AML-193 (cell line): ENCODE measurements around the gene PIBF1.
A peak's percentile ranks its signal among the peaks of the same experiment; 100 is the strongest.
"Not testable (repeated sequence)": the region's sequence is repeated elsewhere in the genome, so short reads cannot be mapped to it uniquely, and the experiment has no call there.

Experiments used
- DNase-seq, 2 experiments: peaks; one replicate each; lab custom pipeline; 2025; lab: John Stamatoyannopoulos, UW

The PIBF1 gene

GRCh38 chr13:72781451-72782439 lies at the start of gene PIBF1, which contains the start of gene DIS3:
PIBF1 (plus strand) TSS chr13:72782133; CDS start chr13:72783470, 1,337 bp downstream.
DIS3 (minus strand) TSS chr13:72781900; CDS start chr13:72781832, 68 bp downstream.
- peak; percentile 99 for DNase-seq

- no peak for DNase-seq
These were observed 44.9 kb upstream of the PIBF1 start for GRCh38 chr13:72737033-72737432.

- no peak for DNase-seq
These were observed 41.9 kb upstream of the PIBF1 start for GRCh38 chr13:72740015-72740414.

GRCh38 chr13:72745260-72745659 lies 36.7 kb upstream of the PIBF1 start:
- no peak for DNase-seq

DNA sequence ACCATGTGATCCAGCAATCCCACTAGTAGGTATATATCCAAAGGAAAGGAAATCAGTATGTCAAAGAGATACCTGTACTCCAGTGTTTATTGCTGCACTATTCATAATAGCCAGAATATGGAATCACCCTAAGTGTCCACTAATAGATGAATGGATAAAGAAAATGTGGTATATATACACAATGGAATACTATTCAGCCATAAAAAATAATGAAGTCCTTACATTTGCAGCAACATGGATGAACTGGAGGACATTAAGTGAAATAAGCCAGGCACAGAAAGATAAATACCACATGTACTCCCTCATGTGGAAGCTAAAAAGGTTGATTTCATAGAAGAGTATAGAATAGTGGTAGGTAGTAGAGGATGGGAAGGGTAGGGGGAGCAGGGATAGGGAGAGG lies 30.7 kb upstream of the PIBF1 start:
- no peak for DNase-seq

GRCh38 chr13:72754111-72754510 lies 27.8 kb upstream of the PIBF1 start:
- no peak for DNase-seq

DNA sequence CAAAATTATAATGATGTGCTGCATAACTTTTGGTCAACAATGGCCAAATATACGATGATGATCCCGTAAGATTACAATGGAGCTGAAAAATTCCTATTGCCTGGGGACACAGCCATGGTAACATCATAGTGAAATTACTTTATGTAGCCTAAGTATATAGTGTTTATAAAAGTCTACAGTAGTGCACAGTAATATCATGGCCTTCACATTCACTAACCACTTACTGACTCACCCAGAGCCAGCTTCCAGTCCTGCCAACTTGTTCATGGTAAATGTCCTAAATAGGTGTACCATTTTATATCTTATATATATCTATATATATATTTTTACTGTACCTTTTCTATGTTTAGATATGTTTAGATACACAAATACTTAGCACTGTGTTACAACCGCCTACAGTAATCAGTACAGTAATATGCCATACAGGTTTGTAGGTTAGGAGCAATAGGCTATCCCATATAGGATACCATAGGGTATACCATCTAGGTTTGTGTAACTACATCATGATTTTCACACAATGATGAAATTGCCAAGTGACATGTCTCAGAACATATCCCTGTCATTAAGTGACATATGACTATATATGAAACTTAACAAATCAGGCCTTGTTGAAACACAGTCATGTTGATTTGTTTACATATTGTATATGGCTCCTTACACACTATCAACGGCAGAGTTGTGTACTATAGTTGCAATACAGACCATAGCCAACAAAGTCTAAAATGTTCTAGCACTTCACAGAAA lies 24.0 kb upstream of the PIBF1 start:
- no peak for DNase-seq

DNA sequence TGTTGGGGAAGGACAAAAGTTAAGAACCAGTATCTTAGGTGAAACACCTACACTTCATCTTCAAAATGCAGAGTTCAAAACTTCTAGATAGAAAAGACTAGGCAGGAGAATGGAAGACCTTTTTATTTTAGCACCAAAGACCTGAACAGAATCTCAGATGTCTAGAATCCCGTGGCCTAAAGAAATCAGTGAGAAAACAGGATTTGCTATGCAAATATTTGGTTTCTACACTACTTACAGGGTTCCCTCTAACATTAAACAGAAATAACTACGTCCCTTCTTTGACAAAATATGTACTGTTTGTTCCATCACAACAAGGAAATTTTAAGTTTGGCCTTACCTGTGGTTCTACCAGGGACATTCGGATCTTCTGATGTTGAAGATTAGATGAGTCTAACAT lies 21.7 kb upstream of the PIBF1 start:
- no peak for DNase-seq

GRCh38 chr13:72763411-72763810 lies 18.5 kb upstream of the PIBF1 start:
- DNase-seq = no peak

- no peak for DNase-seq
These were observed 7.9 kb upstream of the PIBF1 start for GRCh38 chr13:72774019-72774418.

GRCh38 chr13:72782717-72783116 lies 784 bp downstream of the PIBF1 start:
- DNase-seq = no peak

GRCh38 chr13:72784679-72785078 lies 2.7 kb downstream of the PIBF1 start:
- not testable (repeated sequence) for DNase-seq

GRCh38 chr13:72788831-72789230 lies 6.9 kb downstream of the PIBF1 start:
- peak; percentile 14 to 19 for DNase-seq

DNA sequence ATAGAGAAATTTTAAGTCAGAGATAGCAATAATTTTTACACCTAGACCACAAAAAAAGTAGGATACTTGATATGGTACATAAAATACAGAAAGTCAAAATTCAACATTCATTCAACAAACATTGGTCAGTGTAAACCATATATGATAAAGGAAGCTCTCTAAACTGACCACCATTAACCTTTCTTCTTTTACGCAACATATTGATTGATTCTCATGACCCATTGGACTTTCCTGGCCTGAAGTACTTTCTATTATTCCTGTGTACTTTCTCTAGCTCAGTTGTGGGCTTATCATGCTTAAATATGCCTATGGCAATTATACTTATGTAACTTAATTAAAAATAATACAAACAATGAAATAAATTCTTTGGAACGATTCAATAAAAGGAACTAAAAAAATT lies 10.7 kb downstream of the PIBF1 start:
- no peak for DNase-seq

DNA sequence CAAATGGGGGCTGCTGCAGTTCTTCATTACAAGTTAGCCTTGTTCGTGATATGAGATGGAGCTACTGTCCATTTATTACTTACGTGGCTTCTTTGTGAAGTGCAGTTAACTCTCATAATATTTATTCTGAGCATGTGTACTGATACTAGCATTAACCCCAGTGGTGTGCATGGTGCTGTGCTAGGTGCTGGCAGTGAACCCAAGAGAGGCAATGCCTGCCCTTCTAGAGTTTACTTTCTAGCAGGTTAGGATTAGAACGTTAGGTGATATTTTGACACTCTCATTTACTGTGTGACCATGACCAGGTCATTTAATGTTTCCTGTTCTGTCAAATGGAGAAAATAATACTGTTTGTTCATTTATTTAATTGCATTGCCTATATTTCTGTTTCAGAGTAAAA lies 16.9 kb downstream of the PIBF1 start:
- DNase-seq = no peak

DNA sequence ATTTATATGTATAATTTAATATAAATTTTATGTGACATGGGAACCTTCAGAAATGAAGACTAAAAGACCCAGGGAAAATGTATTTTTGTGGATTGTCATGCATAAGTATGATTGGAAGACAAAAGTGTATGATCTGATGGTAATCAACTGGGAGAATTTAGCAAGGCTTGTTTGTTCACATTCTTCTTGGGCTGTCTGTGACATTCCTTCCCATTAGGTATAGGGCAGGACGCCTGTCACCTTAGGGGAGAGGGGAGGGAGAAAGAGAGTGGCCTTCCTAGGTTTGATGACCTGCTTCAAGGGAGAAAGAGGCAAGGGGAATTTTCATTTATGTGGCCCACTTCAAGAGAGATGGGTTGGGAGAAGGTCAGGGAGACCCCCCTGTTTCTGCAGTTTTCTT lies 22.4 kb downstream of the PIBF1 start:
- DNase-seq = no peak

GRCh38 chr13:72805676-72806346 lies 23.9 kb downstream of the PIBF1 start:
- peak; percentile 83 to 86 for DNase-seq

DNA sequence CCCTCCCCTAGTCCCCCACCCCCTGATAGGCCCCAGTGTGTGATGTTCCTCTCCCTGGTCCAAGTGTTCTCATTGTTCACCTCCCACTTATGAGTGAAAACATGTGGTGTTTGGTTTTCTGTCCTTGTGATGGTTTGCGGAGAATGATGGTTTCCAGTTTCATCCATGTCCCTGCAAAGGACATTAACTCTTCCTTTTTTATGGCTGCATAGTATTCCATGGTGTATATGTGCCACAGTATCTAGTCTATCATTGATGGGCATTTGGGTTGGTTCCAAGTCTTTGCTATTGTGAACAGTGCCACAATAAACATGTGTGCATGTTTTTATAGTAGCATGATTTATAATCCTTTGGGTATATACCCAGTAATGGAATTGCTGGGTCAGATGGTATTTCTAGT lies 24.6 kb downstream of the PIBF1 start:
- not testable (repeated sequence) for DNase-seq

GRCh38 chr13:72808917-72809500 lies 27.1 kb downstream of the PIBF1 start:
- no peak for DNase-seq

- DNase-seq = no peak
These were observed 38.4 kb downstream of the PIBF1 start for GRCh38 chr13:72820156-72820897.

GRCh38 chr13:72820898-72821279 lies 39.0 kb downstream of the PIBF1 start:
- DNase-seq = no peak
